ENCODE results near the gene SDCBP2.

GRCh38 chr20:1378735-1379125 lies 49.8 kb upstream of the SDCBP2 start:
- TF ChIP-seq SNAI2 (CRISPR knock-in tag; IDR thresholded peaks at IDR 0.05) (no peak), ZNF565 (CRISPR knock-in tag; conservative IDR thresholded peaks at IDR 0.05; ENCODE audit: low read depth) (no peak)
